ENCODE data around the gene CACNA2D4.

DNA sequence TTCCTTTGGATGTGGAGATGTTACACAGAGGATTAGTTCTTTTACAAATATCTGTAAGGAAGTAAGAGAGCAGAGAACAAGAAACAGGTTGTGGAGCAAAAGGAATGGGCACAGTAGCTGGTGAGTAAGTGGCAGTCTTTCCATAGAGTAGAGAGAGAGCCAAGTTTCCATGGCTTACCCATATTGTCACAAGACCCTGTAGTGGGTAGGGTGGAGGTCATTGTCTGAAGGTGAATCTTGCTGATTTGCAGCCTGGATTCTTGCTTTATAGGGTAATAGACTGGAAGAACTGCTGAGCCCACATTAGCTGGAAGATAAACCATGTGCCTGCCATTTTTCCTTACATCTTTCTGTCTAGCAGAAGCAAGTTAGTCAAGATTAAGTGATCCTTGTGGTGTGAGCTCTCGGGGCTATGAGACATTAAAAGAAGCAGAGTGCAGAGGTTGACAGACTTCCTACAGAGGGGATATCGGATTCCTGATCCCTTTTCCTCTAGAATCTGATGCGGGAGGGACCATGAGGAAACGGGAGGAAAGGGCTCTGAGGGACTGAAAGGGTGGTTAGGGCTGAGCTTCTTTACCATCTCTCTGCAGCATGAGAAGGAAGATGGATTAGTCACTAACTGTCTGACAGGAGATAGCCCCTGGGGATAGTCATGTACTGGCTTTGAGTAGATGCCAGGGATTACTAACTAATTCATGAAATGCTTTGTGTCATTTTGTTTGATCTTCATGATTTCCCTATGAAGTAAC lies 142.1 kb downstream of the CACNA2D4 start:
- TF ChIP-seq, protein P1, sequence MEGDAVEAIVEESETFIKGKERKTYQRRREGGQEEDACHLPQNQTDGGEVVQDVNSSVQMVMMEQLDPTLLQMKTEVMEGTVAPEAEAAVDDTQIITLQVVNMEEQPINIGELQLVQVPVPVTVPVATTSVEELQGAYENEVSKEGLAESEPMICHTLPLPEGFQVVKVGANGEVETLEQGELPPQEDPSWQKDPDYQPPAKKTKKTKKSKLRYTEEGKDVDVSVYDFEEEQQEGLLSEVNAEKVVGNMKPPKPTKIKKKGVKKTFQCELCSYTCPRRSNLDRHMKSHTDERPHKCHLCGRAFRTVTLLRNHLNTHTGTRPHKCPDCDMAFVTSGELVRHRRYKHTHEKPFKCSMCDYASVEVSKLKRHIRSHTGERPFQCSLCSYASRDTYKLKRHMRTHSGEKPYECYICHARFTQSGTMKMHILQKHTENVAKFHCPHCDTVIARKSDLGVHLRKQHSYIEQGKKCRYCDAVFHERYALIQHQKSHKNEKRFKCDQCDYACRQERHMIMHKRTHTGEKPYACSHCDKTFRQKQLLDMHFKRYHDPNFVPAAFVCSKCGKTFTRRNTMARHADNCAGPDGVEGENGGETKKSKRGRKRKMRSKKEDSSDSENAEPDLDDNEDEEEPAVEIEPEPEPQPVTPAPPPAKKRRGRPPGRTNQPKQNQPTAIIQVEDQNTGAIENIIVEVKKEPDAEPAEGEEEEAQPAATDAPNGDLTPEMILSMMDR (IDR thresholded peaks at IDR 0.05; ENCODE audit: low read depth, low read length): no peak
- no peak for TF ChIP-seq EZH2phosphoT487 (IDR thresholded peaks at IDR 0.05; ENCODE audit: low read depth)
